Endothelial cell of umbilical vein (primary cell): ENCODE measurements around the gene DPM2. TPM values are rescaled to one million over a fixed set of nuclear protein-coding genes. Genes with fewer than 3 reads are reported as not detected.

Experiments
- BruUV-seq: library from RNA; stranded (reverse); fragments of 400-500 nt; replicated peaks from 2 replicates; lab custom pipeline; 2021; lab: Mats Ljungman, UMichigan
- CTCF ChIA-PET: fragments of 300-600, 350-600 bp; sonication (Branson Sonifier 250); formaldehyde crosslinking; loops from one replicate; lab custom pipeline; 2021; ENCODE audit warnings: antibody characterized with exemption, inconsistent platforms; lab: Charles Lee
- POLR2A ChIA-PET: fragments of 300-600, 350-600 bp; sonication (Branson Sonifier 250); formaldehyde crosslinking; loops from one replicate; lab custom pipeline; 2021; ENCODE audit warnings: antibody characterized with exemption, inconsistent platforms; lab: Charles Lee
- DNase-seq: peaks from one replicate; pipeline ENCODE4 v3.0.0-alpha.2; 2011; ENCODE audit warnings: low read depth, low spot score
- FAIRE-seq: peaks from 2 replicates; lab custom pipeline; 2011; peaks lifted over from hg19 to GRCh38; lab: Jason Lieb, UNC
- H2AFZ ChIP-seq: 2 replicates; pipeline ENCODE4 v1.6.0; 2012; ENCODE audit warnings: low read depth, low read length, control low read depth, inconsistent platforms
- H3K27ac ChIP-seq: 2 replicates; pipeline ENCODE4 v1.5.1; 2011; ENCODE audit warnings: low read depth, mild to moderate bottlenecking, control low read depth, low read length, moderate library complexity; ENCODE audit not compliant: insufficient read depth
- H3K27me3 ChIP-seq, 2 experiments: 2 replicates each; pipeline versions ENCODE4 v1.6.0 to v1.6.1; 2011; ENCODE audit warnings: low read length in 2 of 2, mixed read lengths in 1 of 2; ENCODE audit not compliant: control insufficient read depth in 2 of 2, insufficient read depth in 2 of 2
- H3K36me3 ChIP-seq, 2 experiments: 2 replicates in 1 of 2; 3 replicates in 1 of 2; pipeline ENCODE4 v1.5.1; 2011; ENCODE audit warnings: low read length in 2 of 2, mild to moderate bottlenecking in 1 of 2, moderate library complexity in 1 of 2; ENCODE audit not compliant: control insufficient read depth in 2 of 2, insufficient read depth in 2 of 2; ENCODE audit errors: extremely low read depth in 1 of 2
- H3K4me1 ChIP-seq: 3 replicates; pipeline ENCODE4 v1.5.1; 2011; ENCODE audit warnings: mild to moderate bottlenecking, low read length; ENCODE audit not compliant: control insufficient read depth, insufficient read depth; ENCODE audit errors: extremely low read depth
- H3K4me2 ChIP-seq: 2 replicates; pipeline ENCODE4 v1.6.1; 2011; ENCODE audit warnings: low read length, control low read depth, mixed read lengths; ENCODE audit not compliant: insufficient read depth
- H3K4me3 ChIP-seq, 3 experiments: fragments of 200-600 bp in 1 of 3; sonication (generic), shearing (Covaris generic) in 1 of 3; replicated peaks in 1 of 3; 2 replicates each; pipeline ENCODE4 v1.5.1; 2011 to 2016; ENCODE audit warnings: control low read depth in 3 of 3, low read length in 3 of 3, mild to moderate bottlenecking in 2 of 3, inconsistent platforms in 1 of 3, low read depth in 1 of 3, moderate library complexity in 1 of 3; ENCODE audit not compliant: insufficient read depth in 1 of 3
- H3K79me2 ChIP-seq: 2 replicates; pipeline ENCODE4 v1.6.0; 2012; ENCODE audit warnings: low read length, inconsistent platforms; ENCODE audit not compliant: control insufficient read depth, insufficient read depth
- H3K9ac ChIP-seq: replicated peaks from 2 replicates; pipeline ENCODE3; 2011; ENCODE audit warnings: low read length, control low read depth; ENCODE audit not compliant: insufficient read depth; ENCODE audit errors: extremely low read depth
- H3K9me1 ChIP-seq: replicated peaks from 3 replicates; pipeline ENCODE4 v1.6.0; 2011; ENCODE audit warnings: mild to moderate bottlenecking, low read length; ENCODE audit not compliant: control insufficient read depth, insufficient read depth; ENCODE audit errors: extremely low read depth
- H3K9me3 ChIP-seq: replicated peaks from 2 replicates; pipeline ENCODE4 v1.5.1; 2012; ENCODE audit warnings: low read length, inconsistent platforms; ENCODE audit not compliant: control insufficient read depth, insufficient read depth
- H4K20me1 ChIP-seq: replicated peaks from 2 replicates; pipeline ENCODE3; 2011; ENCODE audit warnings: mild to moderate bottlenecking, low read length; ENCODE audit not compliant: control insufficient read depth, insufficient read depth; ENCODE audit errors: extremely low read depth
- EZH2 ChIP-seq: IDR thresholded peaks from 2 replicates; pipeline ENCODE4 v1.6.1; 2012; ENCODE audit warnings: borderline replicate concordance, low read depth, mild to moderate bottlenecking, moderate library complexity, low read length, inconsistent platforms; ENCODE audit not compliant: severe bottlenecking
- FOS ChIP-seq: IDR thresholded peaks from 2 replicates; pipeline ENCODE4 v1.6.1; 2011; ENCODE audit warnings: mild to moderate bottlenecking, low read length, moderate library complexity, borderline replicate concordance; ENCODE audit not compliant: insufficient read depth
- GATA2 ChIP-seq: IDR thresholded peaks from 2 replicates; pipeline ENCODE4 v1.7.0; 2011; ENCODE audit warnings: low read depth, mild to moderate bottlenecking, moderate library complexity, mixed read lengths, low read length; ENCODE audit not compliant: insufficient read length, insufficient read depth
- JUN ChIP-seq: IDR thresholded peaks from 2 replicates; pipeline ENCODE4 v1.6.1; 2011; ENCODE audit warnings: borderline replicate concordance, low read depth; ENCODE audit not compliant: insufficient read length, insufficient read depth
- MYC ChIP-seq: IDR thresholded peaks from one replicate; pipeline ENCODE4 v1.6.1; 2011; ENCODE audit warnings: mild to moderate bottlenecking, low read depth, low read length
- POLR2A ChIP-seq: IDR thresholded peaks from 2 replicates; pipeline ENCODE4 v1.6.1; 2012; ENCODE audit warnings: low read depth, mild to moderate bottlenecking, control low read depth, low read length
- POLR2AphosphoS5 ChIP-seq: IDR thresholded peaks from 2 replicates; pipeline ENCODE4 v1.6.1; 2012; ENCODE audit warnings: low read depth, mild to moderate bottlenecking, control low read depth, low read length, moderate library complexity; ENCODE audit not compliant: insufficient read depth
- dilution Hi-C: fragments of 300-500 bp; cut with MboI; formaldehyde crosslinking; loops from one replicate; pipeline ENCODE4 v1.15.0; 2019; ENCODE audit warnings: low sequenced_read_pairs; ENCODE audit not compliant: extremely low pct_ligation_motif_present
- intact Hi-C: fragments of 100-400 bp; cut with micrococcal nuclease; formaldehyde crosslinking; loops from one replicate; pipeline ENCODE4 v1.10.0; 2022
- polyA plus RNA-seq, 4 experiments: library from polyadenylated mRNA; depleted of rRNA in 3 of 4; stranded (reverse) in 3 of 4; unstranded in 1 of 4; fragments of >200 nt; gene quantifications; 2 replicates each; pipeline versions ENCODE4 v1.2.1 to v1.2.3, GENCODE V29; 2011 to 2012; ENCODE audit warnings: missing spikeins in 1 of 4
- total RNA-seq: library from RNA; stranded (reverse); gene quantifications from 2 replicates; pipeline ENCODE4 v1.2.3, GENCODE V29; 2021
- TF ChIP-seq, protein P1 (sequence below): IDR thresholded peaks from 2 replicates; pipeline ENCODE4 v1.6.1; 2011; ENCODE audit not compliant: insufficient read depth, insufficient read length

The DPM2 gene
- total and polyA plus RNA-seq, 2 donors (not counting 3 experiments of a cell fraction or from before 2014, with no cell fraction given), result 47.9 to 63.9 TPM

GRCh38 chr9:127982912-127983311, 45.3 kb upstream of the DPM2 start:
- no peaks in the 10 kb centered on the region for H3K27me3 ChIP-seq
- no peak overlapping the region for H3K4me2 ChIP-seq
- no peak overlapping the region for H3K9ac ChIP-seq
- H3K4me1 ChIP-seq, result peaks cover 18% of the 10 kb centered on the region
- TF ChIP-seq POLR2A (no peak), EZH2 (no peak), GATA2 (no peak), FOS (no peak), MYC (no peak), POLR2AphosphoS5 (no peak), JUN (no peak)
- TF ChIP-seq, protein P1, sequence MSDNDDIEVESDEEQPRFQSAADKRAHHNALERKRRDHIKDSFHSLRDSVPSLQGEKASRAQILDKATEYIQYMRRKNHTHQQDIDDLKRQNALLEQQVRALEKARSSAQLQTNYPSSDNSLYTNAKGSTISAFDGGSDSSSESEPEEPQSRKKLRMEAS, result no peak
- ChIA-PET POLR2A (no interaction called here), CTCF (interaction anchor here (10.3 kb wide), 1 partner anchor 40 kb away, joined by 71 read pairs; no protein-coding TSS in a partner anchor)
- no peaks in the 10 kb centered on the region for H4K20me1 ChIP-seq
- intact Hi-C loops, result no loop called here
- H3K36me3 ChIP-seq, result no peaks in the 10 kb centered on the region
- dilution Hi-C loops, result no loop called here
- H3K27ac ChIP-seq, result no peak overlapping the region
- H3K9me3 ChIP-seq, result no peaks in the 10 kb centered on the region
- no peak for FAIRE-seq
- BruUV-seq, result no TSS peak
- H3K9me1 ChIP-seq, result no peaks in the 10 kb centered on the region
- no peak overlapping the region for H3K4me3 ChIP-seq
- H3K79me2 ChIP-seq, result peaks cover 9% of the 10 kb centered on the region
- H2AFZ ChIP-seq, result no peak overlapping the region
- no peak for DNase-seq
